Measurements from ENCODE around the gene SLC12A7.

DNA sequence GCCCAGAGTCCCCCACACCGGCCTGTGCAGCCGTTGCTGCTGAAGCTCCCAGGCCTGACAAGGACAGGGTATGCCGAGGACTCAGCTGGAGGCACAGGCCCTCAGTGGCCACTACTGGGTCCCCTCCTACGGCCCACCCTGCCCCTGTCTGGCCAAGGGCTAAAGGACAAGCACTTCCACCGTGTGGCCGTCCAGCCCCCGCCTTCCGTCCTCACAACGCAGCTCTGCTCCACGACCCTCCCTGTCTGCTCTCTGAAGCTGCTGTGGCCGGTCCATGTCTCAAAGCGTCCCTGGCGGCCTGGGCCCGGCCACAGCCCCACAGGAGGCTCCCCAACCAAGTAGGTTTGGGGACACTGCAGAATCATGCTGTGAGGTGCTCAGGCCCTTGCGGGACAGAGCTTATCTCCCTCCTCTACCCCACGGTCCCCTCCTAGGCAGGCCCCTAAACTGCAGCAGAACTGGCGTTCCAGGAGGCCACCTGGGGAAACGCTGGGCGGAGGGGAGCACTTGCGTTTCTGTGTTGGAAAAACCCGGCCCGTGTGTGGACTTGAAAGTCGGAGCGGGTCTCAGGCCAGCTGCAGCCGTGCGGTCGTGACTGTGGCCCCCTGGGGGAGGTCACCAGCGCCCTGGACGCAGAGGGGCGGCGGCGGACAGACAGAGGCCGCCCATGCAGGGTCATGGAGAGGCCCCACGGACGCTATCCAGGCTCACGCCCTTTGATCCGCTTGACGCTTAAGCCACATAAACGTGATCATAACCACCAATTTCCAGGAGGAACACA is 57.7 kb downstream of the SLC12A7 start:
- no peak for TF ChIP-seq EZH2 (IDR thresholded peaks at IDR 0.05; ENCODE audit: insufficient read depth, low read length)
- TF ChIP-seq, protein P1, sequence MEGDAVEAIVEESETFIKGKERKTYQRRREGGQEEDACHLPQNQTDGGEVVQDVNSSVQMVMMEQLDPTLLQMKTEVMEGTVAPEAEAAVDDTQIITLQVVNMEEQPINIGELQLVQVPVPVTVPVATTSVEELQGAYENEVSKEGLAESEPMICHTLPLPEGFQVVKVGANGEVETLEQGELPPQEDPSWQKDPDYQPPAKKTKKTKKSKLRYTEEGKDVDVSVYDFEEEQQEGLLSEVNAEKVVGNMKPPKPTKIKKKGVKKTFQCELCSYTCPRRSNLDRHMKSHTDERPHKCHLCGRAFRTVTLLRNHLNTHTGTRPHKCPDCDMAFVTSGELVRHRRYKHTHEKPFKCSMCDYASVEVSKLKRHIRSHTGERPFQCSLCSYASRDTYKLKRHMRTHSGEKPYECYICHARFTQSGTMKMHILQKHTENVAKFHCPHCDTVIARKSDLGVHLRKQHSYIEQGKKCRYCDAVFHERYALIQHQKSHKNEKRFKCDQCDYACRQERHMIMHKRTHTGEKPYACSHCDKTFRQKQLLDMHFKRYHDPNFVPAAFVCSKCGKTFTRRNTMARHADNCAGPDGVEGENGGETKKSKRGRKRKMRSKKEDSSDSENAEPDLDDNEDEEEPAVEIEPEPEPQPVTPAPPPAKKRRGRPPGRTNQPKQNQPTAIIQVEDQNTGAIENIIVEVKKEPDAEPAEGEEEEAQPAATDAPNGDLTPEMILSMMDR (IDR thresholded peaks at IDR 0.05; ENCODE audit: insufficient read depth, low read depth, low read length): no peak

Measured in astrocyte (in vitro differentiated cells and primary cell).